B cell (primary cell): ENCODE measurements around the gene CHST13. TPM values are rescaled to one million over a fixed set of nuclear protein-coding genes. Genes with fewer than 3 reads are reported as not detected.
"Not testable (repeated sequence)": the region's sequence is repeated elsewhere in the genome, so short reads cannot be mapped to it uniquely, and the experiment has no call there.

ENCODE experiments used
- ATAC-seq: fragments of 200-7000 bp; cut with Tn5 transposase; one replicate; pipeline ENCODE4 v1.10.0; 2021; ENCODE audit warnings: low read depth, mild to moderate bottlenecking, moderate number of reproducible peaks, moderate library complexity
- CTCF ChIA-PET: fragments of 350-600 bp; sonication (Branson Sonifier 250); formaldehyde crosslinking; loops from one replicate; lab custom pipeline; 2021; ENCODE audit warnings: antibody characterized with exemption, inconsistent platforms; lab: Charles Lee
- POLR2A ChIA-PET: fragments of 350-600 bp; sonication (Branson Sonifier 250); formaldehyde crosslinking; loops from one replicate; lab custom pipeline; 2021; ENCODE audit warnings: antibody characterized with exemption; lab: Charles Lee
- DNase-seq: peaks from one replicate; pipeline ENCODE4 v3.0.0; 2013
- H2AFZ ChIP-seq: 2 replicates; pipeline ENCODE4 v1.6.1; 2012; ENCODE audit warnings: mild to moderate bottlenecking, low read depth, low read length; ENCODE audit not compliant: insufficient read depth, poor library complexity, severe bottlenecking
- H3K27ac ChIP-seq, 2 donors: 1 replicate in 1 of 2; 2 replicates in 1 of 2; pipeline ENCODE4 v1.5.1; 2012 to 2013; ENCODE audit warnings: low read length in 2 of 2, mild to moderate bottlenecking in 2 of 2, moderate library complexity in 1 of 2
- H3K27me3 ChIP-seq, 4 experiments: fragments of 200-600 bp in 1 of 4; sonication (generic) in 1 of 4; replicated peaks in 1 of 4; 1 replicate in 2 of 4; 2 replicates in 2 of 4; pipeline versions ENCODE4 v1.6.1 to v1.7.0; 2013 to 2016; ENCODE audit warnings: low read length in 3 of 4, mild to moderate bottlenecking in 2 of 4, mixed read lengths in 1 of 4, moderate library complexity in 1 of 4; ENCODE audit not compliant: insufficient read depth in 4 of 4, control insufficient read depth in 3 of 4; ENCODE audit errors: control extremely low read depth in 1 of 4
- H3K36me3 ChIP-seq, 2 experiments: replicated peaks in 1 of 2; 1 replicate in 1 of 2; 2 replicates in 1 of 2; pipeline versions ENCODE4 v1.6.1 to v1.7.1; 2013; ENCODE audit warnings: low read length in 1 of 2; ENCODE audit not compliant: insufficient read depth in 2 of 2, control insufficient read depth in 1 of 2; ENCODE audit errors: control extremely low read depth in 1 of 2, extremely low read depth in 1 of 2
- H3K4me1 ChIP-seq, 2 donors: fragments of 200-600 bp in 1 of 2; sonication (generic) in 1 of 2; 1 replicate in 1 of 2; 2 replicates in 1 of 2; pipeline versions ENCODE4 v1.5.1 to v1.6.1; 2013 to 2017; ENCODE audit warnings: low read length in 2 of 2; ENCODE audit not compliant: control insufficient read depth in 2 of 2, insufficient read depth in 2 of 2
- H3K4me2 ChIP-seq: replicated peaks from 2 replicates; pipeline ENCODE3; 2012; ENCODE audit warnings: mild to moderate bottlenecking, low read depth, low read length; ENCODE audit not compliant: poor library complexity, severe bottlenecking
- H3K4me3 ChIP-seq, 5 experiments: fragments of 200-600 bp in 1 of 5; sonication (generic) in 1 of 5; 1 replicate in 3 of 5; 2 replicates in 2 of 5; pipeline versions ENCODE4 v1.5.1 to v1.7.0; 2011 to 2016; ENCODE audit warnings: low read length in 4 of 5, mild to moderate bottlenecking in 4 of 5, low read depth in 2 of 5, control low read depth in 1 of 5, moderate library complexity in 1 of 5; ENCODE audit not compliant: insufficient read depth in 1 of 5; ENCODE audit errors: control extremely low read depth in 1 of 5, extremely low read depth in 1 of 5
- H3K79me2 ChIP-seq: fragments of 200-600 bp; sonication (generic); one replicate; pipeline ENCODE4 v1.6.0; 2016; ENCODE audit warnings: low read length; ENCODE audit not compliant: control insufficient read depth, insufficient read depth
- H3K9ac ChIP-seq: fragments of 200-600 bp; sonication (generic); 2 replicates; pipeline ENCODE4 v1.6.1; 2017; ENCODE audit warnings: mild to moderate bottlenecking, low read length, moderate library complexity
- H3K9me3 ChIP-seq, 3 donors: one replicate each; pipeline versions ENCODE4 v1.6.1 to v1.7.1; 2013; ENCODE audit warnings: low read length in 2 of 3; ENCODE audit not compliant: control insufficient read depth in 2 of 3, insufficient read depth in 1 of 3; ENCODE audit errors: control extremely low read depth in 1 of 3
- H4K20me1 ChIP-seq: 2 replicates; pipeline ENCODE4 v1.6.0; 2012; ENCODE audit warnings: mild to moderate bottlenecking, low read length; ENCODE audit not compliant: insufficient read depth, control insufficient read depth, poor library complexity, severe bottlenecking
- H3K27ac Mint-ChIP-seq: one replicate; pipeline ENCODE4 v1.8.0; 2021; ENCODE audit warnings: mixed read lengths
- H3K27me3 Mint-ChIP-seq: one replicate; pipeline ENCODE4 v1.8.0; 2021; ENCODE audit warnings: mixed read lengths
- H3K4me1 Mint-ChIP-seq: one replicate; pipeline ENCODE4 v1.8.0; 2021; ENCODE audit warnings: mixed read lengths
- H3K4me3 Mint-ChIP-seq: one replicate; pipeline ENCODE4 v1.8.0; 2021; ENCODE audit warnings: mixed read lengths
- H3K9me3 Mint-ChIP-seq: one replicate; pipeline ENCODE4 v1.8.0; 2022; ENCODE audit warnings: mixed read lengths; ENCODE audit not compliant: insufficient read depth
- EZH2 ChIP-seq: IDR thresholded peaks from 2 replicates; pipeline ENCODE4 v1.6.1; 2012; ENCODE audit warnings: borderline replicate concordance, low read depth, mild to moderate bottlenecking, moderate library complexity, low read length; ENCODE audit not compliant: insufficient read depth, poor library complexity, severe bottlenecking
- WGBS: methylation state at CpG from one replicate; pipeline ENCODE4 v1.1.5; 2013; ENCODE audit warnings: missing lambda C conversion rate; ENCODE audit not compliant: insufficient coverage; 5-methylcytosine and 5-hydroxymethylcytosine counted together
- intact Hi-C: fragments of 100-400 bp; cut with micrococcal nuclease; formaldehyde crosslinking; loops from one replicate; pipeline ENCODE4 v1.10.0; 2022
- polyA plus RNA-seq: library from polyadenylated mRNA; depleted of rRNA; stranded (reverse); fragments of >200 nt; gene quantifications from 2 replicates; pipeline ENCODE4 v1.2.3, GENCODE V29; 2012
- small RNA-seq: library from RNA; depleted of rRNA; stranded (forward); fragments of <200 nt; gene quantifications from one replicate; pipeline ENCODE3, GENCODE V24; 2012; ENCODE audit warnings: low replicate concordance, low read depth; ENCODE audit not compliant: insufficient read length
- total RNA-seq, 2 donors: library from RNA; stranded (reverse); fragments of 120-200 nt in 1 of 2; gene quantifications; 1 replicate in 1 of 2; 2 replicates in 1 of 2; pipeline versions ENCODE4 v1.2.3 to v1.2.4, GENCODE V29; 2013 to 2022
- TF ChIP-seq, protein P1 (sequence below): fragments of 200-600 bp; IDR thresholded peaks from one replicate; pipeline ENCODE4 v1.8.0; 2022; ENCODE audit warnings: antibody characterized with exemption, mild to moderate bottlenecking

Gene CHST13
- total and polyA plus RNA-seq, 2 donors (not counting 1 experiment from before 2014, with no cell fraction given): 0.07 TPM; not detected in 1

GRCh38 chr3:126582311-126582710 lies 58.4 kb downstream of the CHST13 start:
- POLR2A ChIA-PET: no interaction called here
- no peak for DNase-seq

GRCh38 chr3:126591515-126591914 lies 67.6 kb downstream of the CHST13 start:
- H3K9ac ChIP-seq, H3K27ac Mint-ChIP-seq, H3K9me3 Mint-ChIP-seq, POLR2A ChIA-PET, H3K4me1 Mint-ChIP-seq, H3K4me3 ChIP-seq, H4K20me1 ChIP-seq, H3K27me3 ChIP-seq, H3K4me3 Mint-ChIP-seq, intact Hi-C loops, H3K79me2 ChIP-seq, H2AFZ ChIP-seq, H3K4me2 ChIP-seq, H3K4me1 ChIP-seq, ATAC-seq, H3K27ac ChIP-seq, H3K36me3 ChIP-seq, CTCF ChIA-PET, DNase-seq, H3K9me3 ChIP-seq: not testable (repeated sequence)
- H3K27me3 Mint-ChIP-seq: peaks cover 25% of the 10 kb centered on the region
- 51% methylated on average over 4 of the region's 5 CpGs for WGBS

More at GRCh38 chr3:126582311-126582710, 58.4 kb downstream of the CHST13 start:
- Histone ChIP-seq H3K4me2 (no peak overlapping the region), H3K4me3 (no peak overlapping the region), H3K79me2 (no peaks in the 10 kb centered on the region), H3K9ac (no peak overlapping the region), H3K27ac (no peak overlapping the region), H3K4me1 (no peaks in the 10 kb centered on the region), H3K27me3 (no peaks in the 10 kb centered on the region), H3K36me3 (no peaks in the 10 kb centered on the region), H4K20me1 (no peaks in the 10 kb centered on the region), H3K9me3 (no peaks in the 10 kb centered on the region), H2AFZ (no peak overlapping the region)
- whole genome bisulfite sequencing: 100% methylated on average over 1 of the region's 4 CpGs
- intact Hi-C loops: no loop called here
- TF ChIP-seq, protein P1, sequence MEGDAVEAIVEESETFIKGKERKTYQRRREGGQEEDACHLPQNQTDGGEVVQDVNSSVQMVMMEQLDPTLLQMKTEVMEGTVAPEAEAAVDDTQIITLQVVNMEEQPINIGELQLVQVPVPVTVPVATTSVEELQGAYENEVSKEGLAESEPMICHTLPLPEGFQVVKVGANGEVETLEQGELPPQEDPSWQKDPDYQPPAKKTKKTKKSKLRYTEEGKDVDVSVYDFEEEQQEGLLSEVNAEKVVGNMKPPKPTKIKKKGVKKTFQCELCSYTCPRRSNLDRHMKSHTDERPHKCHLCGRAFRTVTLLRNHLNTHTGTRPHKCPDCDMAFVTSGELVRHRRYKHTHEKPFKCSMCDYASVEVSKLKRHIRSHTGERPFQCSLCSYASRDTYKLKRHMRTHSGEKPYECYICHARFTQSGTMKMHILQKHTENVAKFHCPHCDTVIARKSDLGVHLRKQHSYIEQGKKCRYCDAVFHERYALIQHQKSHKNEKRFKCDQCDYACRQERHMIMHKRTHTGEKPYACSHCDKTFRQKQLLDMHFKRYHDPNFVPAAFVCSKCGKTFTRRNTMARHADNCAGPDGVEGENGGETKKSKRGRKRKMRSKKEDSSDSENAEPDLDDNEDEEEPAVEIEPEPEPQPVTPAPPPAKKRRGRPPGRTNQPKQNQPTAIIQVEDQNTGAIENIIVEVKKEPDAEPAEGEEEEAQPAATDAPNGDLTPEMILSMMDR: no peak
- TF ChIP-seq EZH2: no peak
- no peak overlapping the region for H3K4me3 Mint-ChIP-seq
- peaks cover 5% of the 10 kb centered on the region for H3K27me3 Mint-ChIP-seq
- no peak for ATAC-seq
- no peaks in the 10 kb centered on the region for H3K9me3 Mint-ChIP-seq
- H3K27ac Mint-ChIP-seq: no peak overlapping the region
- CTCF ChIA-PET: no interaction called here
- H3K4me1 Mint-ChIP-seq: no peaks in the 10 kb centered on the region

Small RNAs within 50 kb of the gene (small RNA-seq; reads per million reads assigned to genes)
- gene RNA5SP138: not detected

Other genes starting within 250 kb of the CHST13 start
- 0.83 and 2.2 TPM in 2 replicates for gene KLF15, start 166.7 kb upstream of the CHST13 start, total RNA-seq
- 0.10 and 0.22 TPM in 2 replicates for gene KLF15, start 166.7 kb upstream of the CHST13 start, polyA plus RNA-seq
- gene CFAP100, start 129.2 kb upstream of the CHST13 start, total RNA-seq: not detected in 2 replicates
- gene CFAP100, start 129.2 kb upstream of the CHST13 start, polyA plus RNA-seq: not detected in 2 replicates
- 70.9 and 75.9 TPM in 2 replicates for gene ZXDC, start 48.3 kb upstream of the CHST13 start, total RNA-seq
- 38.9 and 52.3 TPM in 2 replicates for gene ZXDC, start 48.3 kb upstream of the CHST13 start, polyA plus RNA-seq
- gene UROC1, start 6.4 kb upstream of the CHST13 start, total RNA-seq: not detected in 2 replicates
- gene UROC1, start 6.4 kb upstream of the CHST13 start, polyA plus RNA-seq: not detected in 2 replicates
- not detected in 2 replicates for gene C3orf22, start 34.8 kb downstream of the CHST13 start, total RNA-seq
- not detected in 2 replicates for gene C3orf22, start 34.8 kb downstream of the CHST13 start, polyA plus RNA-seq
- 0.41 and 0.99 TPM in 2 replicates for gene TXNRD3, start 131.0 kb downstream of the CHST13 start, total RNA-seq
- 0.15 and 0.33 TPM in 2 replicates for gene TXNRD3, start 131.0 kb downstream of the CHST13 start, polyA plus RNA-seq
- gene CHCHD6, start 180.1 kb downstream of the CHST13 start, total RNA-seq: 13.5 TPM in 2 replicates
- gene CHCHD6, start 180.1 kb downstream of the CHST13 start, polyA plus RNA-seq: 8.0 and 8.1 TPM in 2 replicates